Keratinocyte (primary cell): ENCODE data around the gene SPTAN1.

Experiments used
- EZH2 ChIP-seq: IDR thresholded peaks from one replicate; pipeline ENCODE4 v1.6.1; 2012; ENCODE audit warnings: inconsistent platforms, mild to moderate bottlenecking, low read length, moderate library complexity
- TF ChIP-seq, protein P1 (sequence below), 3 experiments: IDR thresholded peaks in 1 of 3; conservative IDR thresholded peaks in 1 of 3; optimal IDR thresholded peaks in 1 of 3; 2 replicates in 2 of 3; 3 replicates in 1 of 3; pipeline versions ENCODE3 to v1.5.1; 2011; ENCODE audit warnings: low read length in 3 of 3, mild to moderate bottlenecking in 3 of 3, moderate library complexity in 2 of 3, control low read depth in 1 of 3, inconsistent platforms in 1 of 3; ENCODE audit not compliant: insufficient read depth in 2 of 3; ENCODE audit errors: extremely low read depth in 1 of 3

DNA sequence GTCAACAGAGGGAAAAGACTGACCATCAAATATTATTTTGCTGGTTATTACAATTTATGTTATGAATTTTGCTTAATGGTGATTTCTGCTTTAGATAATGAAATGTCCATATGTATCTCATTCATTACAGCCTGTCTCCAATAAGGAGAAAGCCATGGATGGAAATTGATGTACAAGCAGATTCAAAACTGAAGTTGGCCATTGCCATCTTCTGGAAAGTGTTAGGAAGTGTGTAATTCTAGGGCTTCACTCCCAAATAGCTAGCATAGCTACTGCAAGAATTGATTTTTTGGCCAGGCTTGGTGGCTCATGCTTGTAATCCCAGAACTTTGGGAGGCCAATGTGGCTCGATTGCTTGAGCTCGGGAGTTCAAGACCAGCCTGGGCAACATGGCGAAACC lies 58.5 kb downstream of the SPTAN1 start:
- TF ChIP-seq, protein P1, sequence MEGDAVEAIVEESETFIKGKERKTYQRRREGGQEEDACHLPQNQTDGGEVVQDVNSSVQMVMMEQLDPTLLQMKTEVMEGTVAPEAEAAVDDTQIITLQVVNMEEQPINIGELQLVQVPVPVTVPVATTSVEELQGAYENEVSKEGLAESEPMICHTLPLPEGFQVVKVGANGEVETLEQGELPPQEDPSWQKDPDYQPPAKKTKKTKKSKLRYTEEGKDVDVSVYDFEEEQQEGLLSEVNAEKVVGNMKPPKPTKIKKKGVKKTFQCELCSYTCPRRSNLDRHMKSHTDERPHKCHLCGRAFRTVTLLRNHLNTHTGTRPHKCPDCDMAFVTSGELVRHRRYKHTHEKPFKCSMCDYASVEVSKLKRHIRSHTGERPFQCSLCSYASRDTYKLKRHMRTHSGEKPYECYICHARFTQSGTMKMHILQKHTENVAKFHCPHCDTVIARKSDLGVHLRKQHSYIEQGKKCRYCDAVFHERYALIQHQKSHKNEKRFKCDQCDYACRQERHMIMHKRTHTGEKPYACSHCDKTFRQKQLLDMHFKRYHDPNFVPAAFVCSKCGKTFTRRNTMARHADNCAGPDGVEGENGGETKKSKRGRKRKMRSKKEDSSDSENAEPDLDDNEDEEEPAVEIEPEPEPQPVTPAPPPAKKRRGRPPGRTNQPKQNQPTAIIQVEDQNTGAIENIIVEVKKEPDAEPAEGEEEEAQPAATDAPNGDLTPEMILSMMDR (optimal IDR thresholded peaks at IDR 0.05 in 1 of 3, IDR thresholded peaks at IDR 0.05 in 1 of 3, conservative IDR thresholded peaks at IDR 0.05 in 1 of 3; ENCODE audit: extremely low read depth in 1 of 3, insufficient read depth in 2 of 3, low read length in 3 of 3): no peak
- TF ChIP-seq EZH2: no peak
